ENCODE measurements around the gene CHCHD5. TPM values are rescaled to one million over a fixed set of nuclear protein-coding genes. Genes with fewer than 3 reads are reported as not detected.
"Not testable (repeated sequence)": the region's sequence is repeated elsewhere in the genome, so short reads cannot be mapped to it uniquely, and the experiment has no call there.

The CHCHD5 gene, protein sequence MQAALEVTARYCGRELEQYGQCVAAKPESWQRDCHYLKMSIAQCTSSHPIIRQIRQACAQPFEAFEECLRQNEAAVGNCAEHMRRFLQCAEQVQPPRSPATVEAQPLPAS
- total RNA-seq (ENCODE audit: low replicate concordance) = 9.2 and 13.1 TPM in 2 replicates

DNA sequence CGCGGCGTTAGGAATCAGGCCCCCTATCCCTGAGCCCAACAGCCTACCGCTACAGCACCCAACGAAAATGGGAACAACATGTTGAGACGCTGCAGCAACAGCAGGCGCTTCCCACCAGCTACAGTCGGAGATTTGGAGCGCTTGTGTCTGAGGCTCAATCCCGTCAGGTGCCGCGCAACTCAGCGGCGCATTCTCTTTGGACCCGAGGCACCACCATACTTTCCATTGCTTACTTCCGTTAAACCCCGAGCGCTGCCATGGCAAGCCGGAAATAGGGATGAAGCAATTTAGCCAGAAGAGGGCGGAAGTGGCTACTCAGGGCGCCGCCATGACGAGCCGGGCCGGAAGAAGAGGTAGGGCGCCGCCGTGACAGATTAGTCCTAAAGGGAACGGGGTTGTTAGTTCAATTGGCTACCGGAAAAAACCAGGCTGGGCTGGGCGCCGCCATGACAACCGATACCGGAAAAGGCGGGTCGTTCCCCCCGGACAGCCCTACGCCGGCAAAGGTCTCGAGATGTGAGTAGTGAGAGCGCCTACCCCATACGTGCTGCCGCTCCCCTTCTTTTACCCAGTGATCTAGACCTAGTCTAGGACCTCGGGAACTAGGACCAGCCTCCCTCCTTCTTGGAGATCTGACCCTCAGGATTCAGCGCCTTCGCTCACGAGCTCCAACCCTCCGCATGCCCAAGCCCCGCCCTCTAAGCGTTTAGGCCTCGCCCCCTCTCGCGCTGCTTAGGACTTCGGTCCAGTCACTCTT lies at the start of gene CHCHD5:
CHCHD5 (plus strand) TSS at position 476 of the 757 bp plus-strand sequence; CDS start at position 515, 39 bp downstream.
- peak within 1 kb of the TSS; percentile 96 for H3K4me3 ChIP-seq (ENCODE audit: low read depth, low read length)
- peak; percentile 96 for DNase-seq (ENCODE audit: low read depth)
- TF ChIP-seq, protein P1, sequence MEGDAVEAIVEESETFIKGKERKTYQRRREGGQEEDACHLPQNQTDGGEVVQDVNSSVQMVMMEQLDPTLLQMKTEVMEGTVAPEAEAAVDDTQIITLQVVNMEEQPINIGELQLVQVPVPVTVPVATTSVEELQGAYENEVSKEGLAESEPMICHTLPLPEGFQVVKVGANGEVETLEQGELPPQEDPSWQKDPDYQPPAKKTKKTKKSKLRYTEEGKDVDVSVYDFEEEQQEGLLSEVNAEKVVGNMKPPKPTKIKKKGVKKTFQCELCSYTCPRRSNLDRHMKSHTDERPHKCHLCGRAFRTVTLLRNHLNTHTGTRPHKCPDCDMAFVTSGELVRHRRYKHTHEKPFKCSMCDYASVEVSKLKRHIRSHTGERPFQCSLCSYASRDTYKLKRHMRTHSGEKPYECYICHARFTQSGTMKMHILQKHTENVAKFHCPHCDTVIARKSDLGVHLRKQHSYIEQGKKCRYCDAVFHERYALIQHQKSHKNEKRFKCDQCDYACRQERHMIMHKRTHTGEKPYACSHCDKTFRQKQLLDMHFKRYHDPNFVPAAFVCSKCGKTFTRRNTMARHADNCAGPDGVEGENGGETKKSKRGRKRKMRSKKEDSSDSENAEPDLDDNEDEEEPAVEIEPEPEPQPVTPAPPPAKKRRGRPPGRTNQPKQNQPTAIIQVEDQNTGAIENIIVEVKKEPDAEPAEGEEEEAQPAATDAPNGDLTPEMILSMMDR (IDR thresholded peaks at IDR 0.05; ENCODE audit: insufficient read depth, low read length) = no peak

DNA sequence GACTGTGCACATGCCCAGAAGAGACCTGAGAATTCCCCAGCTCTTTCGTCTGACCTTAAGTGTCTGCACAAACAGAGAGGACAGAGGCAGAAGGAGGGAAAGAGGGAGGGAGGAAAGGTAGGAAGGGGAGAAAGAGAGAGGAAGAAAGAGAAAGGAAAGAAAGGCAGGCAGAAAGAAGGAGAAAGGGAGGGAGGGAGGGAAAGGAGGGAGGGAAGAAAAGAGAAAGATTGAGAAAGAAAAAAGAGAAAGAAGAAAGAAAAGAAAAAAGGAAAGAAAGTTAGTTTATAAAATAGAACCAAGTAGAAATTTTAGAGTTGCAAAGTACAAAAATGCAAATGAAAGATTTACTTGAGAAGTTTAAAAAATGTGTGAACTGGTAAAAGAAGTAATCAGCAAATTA lies 49.6 kb upstream of the CHCHD5 start:
- no peak overlapping the region for H3K4me3 ChIP-seq (ENCODE audit: low read depth, low read length)
- TF ChIP-seq, protein P1 (IDR thresholded peaks at IDR 0.05; ENCODE audit: insufficient read depth, low read length) = no peak
- DNase-seq (ENCODE audit: low read depth) = no peak

DNA sequence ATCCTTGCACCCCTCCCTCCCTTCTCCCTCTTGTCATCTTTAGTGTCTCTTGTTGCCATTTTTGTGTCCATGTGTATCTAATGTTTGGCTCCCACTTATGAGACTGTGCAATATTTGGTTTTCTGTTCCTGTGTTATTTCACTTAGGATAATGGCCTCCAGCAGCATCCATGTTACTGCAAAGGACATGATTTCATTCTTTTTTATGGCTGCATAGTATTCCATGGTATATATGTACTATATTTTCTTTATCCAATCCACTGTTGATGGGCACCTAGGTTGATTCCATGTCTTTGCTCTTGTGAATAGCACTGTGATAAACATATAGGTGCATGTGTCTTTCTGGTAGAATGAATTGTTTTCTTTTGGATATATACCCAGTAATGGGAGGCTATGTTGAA lies 47.7 kb upstream of the CHCHD5 start:
- H3K4me3 ChIP-seq (ENCODE audit: low read depth, low read length); DNase-seq (ENCODE audit: low read depth): not testable (repeated sequence)

DNA sequence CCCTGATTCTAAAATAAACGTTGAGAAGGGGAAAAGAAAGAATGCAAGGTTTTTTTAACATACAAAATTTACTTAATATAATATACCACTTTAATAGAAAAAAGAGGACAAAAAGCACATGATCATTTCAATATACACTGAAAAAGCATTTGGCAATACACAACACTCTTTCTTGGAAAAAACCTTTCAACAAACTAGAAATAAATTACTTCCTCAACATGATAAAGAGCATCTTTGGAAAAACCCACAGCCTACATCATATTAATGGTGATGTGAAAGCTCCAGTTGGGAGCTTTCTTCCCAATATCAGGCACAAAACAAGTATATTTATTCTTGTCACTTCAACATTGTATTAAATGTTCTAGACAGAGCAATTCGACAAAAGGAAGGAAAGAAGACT lies 45.1 kb upstream of the CHCHD5 start:
- no peak overlapping the region for H3K4me3 ChIP-seq (ENCODE audit: low read depth, low read length)
- no peak for DNase-seq (ENCODE audit: low read depth)
- TF ChIP-seq, protein P1 (IDR thresholded peaks at IDR 0.05; ENCODE audit: insufficient read depth, low read length) = no peak

DNA sequence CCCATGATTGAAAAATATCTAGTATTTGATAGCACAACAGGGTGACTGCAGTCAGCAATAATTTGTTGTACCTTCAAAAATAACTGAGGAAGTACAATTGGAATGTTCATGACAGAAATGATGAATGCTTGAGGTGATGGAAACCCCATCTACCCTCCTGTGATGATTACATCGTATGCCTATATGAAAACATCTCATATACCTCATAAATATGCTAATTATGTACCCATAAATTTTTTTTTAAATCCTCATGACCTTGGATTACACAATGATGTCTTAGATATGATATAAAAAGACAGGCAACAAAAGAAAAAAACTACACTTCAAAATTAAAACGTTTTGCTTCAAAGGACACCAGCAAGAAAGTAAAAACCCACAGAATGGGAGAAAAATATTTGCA lies 43.5 kb upstream of the CHCHD5 start:
- DNase-seq (ENCODE audit: low read depth) = no peak
- TF ChIP-seq, protein P1 (IDR thresholded peaks at IDR 0.05; ENCODE audit: insufficient read depth, low read length) = no peak
- no peak overlapping the region for H3K4me3 ChIP-seq (ENCODE audit: low read depth, low read length)

DNA sequence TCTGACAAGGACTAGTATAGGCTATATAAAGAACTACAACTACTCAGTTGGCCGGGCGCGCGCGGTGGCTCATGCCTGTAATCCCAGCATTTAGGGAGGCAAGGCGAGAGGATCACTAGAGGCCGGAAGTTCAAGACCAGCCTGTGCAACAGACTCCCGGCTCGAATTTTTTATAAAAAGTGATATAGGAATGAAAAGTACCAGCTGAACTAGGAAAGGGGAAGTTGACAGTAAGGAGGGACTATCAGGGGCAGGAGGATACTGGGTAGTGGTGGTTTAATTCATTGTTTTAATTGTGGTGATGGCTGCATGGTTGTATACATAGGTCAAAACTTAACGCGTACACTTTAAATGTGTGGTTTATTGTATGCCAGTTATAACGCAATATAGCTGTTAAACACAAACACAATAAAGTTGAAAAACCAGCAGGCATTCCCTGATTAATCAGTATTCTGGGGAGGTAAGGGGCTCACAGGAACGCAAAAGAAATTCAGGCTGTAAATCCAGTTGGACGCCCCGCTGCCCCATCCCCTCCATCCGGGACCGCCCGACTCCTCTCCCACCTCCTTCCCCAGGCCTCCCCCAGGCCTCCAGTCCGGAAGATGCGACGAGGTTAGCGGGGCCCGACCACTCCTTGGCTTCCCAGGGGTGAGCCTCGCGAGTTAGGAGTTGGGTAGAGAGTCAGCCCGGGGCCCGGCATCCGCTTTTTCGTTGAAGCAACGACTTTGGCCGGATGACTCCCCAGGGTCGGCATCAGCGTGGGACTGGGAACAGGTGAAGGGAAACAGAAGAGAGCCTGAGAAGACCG lies 42.9 kb upstream of the CHCHD5 start:
- DNase-seq (ENCODE audit: low read depth) = no peak
- TF ChIP-seq, protein P1 (IDR thresholded peaks at IDR 0.05; ENCODE audit: insufficient read depth, low read length) = no peak
- H3K4me3 ChIP-seq (ENCODE audit: low read depth, low read length) = peak overlapping the region; percentile 99

All from fibroblast of the aortic adventitia (primary cell).